NCI-H774 (cell line): ENCODE measurements around the gene RALGAPA2.
A peak's percentile ranks its signal among the peaks of the same experiment; 100 is the strongest.

Experiments used
- DNase-seq: peaks from one replicate; lab custom pipeline; 2025; lab: John Stamatoyannopoulos, UW

Gene RALGAPA2

DNA sequence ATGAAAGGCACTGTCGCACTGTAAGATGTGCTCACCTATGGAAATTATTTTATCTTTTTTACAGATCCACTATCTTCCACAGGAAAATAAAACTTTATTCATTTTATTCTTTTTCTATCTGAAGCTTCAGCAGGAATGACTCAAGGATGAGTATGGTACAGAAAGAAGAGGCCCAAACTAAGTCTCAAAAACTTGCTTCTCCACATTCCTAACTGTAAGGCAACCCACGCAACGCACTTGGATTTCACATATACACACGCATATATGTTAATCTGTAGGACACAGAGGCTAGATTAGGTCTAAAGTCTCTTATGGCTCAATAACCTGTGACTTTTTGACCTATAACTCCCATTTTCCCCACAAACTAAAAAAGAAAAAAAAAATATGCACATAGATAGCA, 81.9 kb downstream of the RALGAPA2 start:
- no peak for DNase-seq

DNA sequence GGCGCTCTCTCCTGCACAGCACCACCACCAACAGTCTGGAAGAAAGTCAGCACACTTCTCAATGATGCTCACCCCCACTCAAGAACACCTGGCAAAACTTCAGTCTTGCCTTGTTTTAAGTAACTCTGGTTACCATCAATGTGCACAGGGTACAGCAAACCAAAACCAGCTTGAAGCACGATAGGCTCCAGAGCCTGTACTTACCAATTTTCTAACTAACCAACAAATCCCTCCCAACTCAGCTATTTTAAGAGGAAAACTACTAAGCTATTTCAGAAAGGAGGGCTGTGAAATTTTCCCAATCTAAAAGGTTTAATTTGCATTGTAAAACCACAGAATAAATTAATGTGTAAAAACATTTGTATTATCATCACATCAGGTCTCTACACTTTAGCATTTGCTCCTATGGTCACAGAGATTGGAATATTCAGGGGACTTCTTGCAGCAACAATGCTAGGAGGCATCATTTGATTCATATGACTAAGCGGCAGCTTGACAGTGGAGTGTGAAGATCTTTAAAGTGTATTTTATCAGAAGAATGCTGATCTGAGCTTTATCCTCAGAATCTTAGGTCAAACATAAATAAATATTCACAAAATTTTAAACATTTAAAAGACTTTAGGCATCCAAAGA, 82.8 kb downstream of the RALGAPA2 start:
- DNase-seq: no peak

DNA sequence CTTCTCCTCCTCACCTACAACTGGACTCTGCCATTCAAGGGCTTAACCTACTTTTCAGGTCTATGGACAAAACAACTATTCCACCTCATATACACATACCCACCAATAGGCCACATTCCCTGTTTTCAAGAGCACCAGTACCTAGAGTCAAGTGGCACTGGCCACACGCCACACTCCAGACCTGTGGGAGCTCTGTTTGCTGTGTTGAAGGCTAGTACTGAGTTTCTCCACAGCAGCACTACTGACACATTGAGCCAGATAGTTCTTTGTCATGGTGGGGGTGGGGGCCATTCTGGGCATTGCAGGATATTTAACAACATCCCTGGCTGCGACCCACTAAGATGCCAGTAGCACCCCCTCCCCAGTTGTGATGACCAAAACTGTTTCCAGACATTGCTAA, 84.1 kb downstream of the RALGAPA2 start:
- no peak for DNase-seq

DNA sequence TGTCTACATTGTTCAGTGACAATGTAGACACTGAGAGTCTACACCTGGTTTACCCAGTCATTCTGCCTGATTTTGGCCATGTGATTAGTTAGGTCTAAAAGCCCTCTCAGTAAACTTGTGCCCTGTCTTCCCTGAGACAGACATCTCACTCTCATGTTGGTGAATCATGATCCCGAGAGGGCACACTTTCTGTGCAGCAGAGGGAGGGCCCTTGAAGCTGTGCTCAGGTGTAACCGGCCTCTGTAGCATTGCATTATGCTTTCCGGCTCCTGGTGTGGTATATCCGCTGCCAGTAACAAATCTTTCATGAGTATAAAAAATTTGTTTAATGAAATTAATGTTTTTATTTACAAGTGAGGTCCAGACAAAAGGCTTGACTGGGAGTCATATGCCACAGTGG, 85.0 kb downstream of the RALGAPA2 start:
- no peak for DNase-seq

GRCh38 chr20:20624914-20625313, 87.5 kb downstream of the RALGAPA2 start:
- peak; percentile 67 for DNase-seq

DNA sequence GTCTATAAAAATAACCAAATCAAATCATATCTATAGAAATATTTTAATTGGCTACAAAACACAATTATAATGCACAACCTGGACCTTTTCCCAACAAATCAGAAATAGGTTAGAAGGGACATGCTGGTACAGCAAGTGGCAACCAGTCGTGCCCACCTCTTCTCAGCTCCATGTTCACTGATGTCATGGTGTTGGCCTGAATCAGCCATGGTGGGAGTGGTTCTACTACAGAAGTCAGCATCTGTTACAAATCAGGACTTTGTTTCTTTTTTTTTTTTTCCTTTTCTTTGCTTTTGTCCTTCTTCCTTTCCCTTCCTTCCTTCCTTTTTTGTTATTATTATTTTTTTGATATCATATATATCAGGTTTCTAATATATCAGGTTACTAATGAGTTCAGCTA, 91.2 kb downstream of the RALGAPA2 start:
- no peak for DNase-seq

GRCh38 chr20:20614391-20614790, 98.1 kb downstream of the RALGAPA2 start:
- no peak for DNase-seq

DNA sequence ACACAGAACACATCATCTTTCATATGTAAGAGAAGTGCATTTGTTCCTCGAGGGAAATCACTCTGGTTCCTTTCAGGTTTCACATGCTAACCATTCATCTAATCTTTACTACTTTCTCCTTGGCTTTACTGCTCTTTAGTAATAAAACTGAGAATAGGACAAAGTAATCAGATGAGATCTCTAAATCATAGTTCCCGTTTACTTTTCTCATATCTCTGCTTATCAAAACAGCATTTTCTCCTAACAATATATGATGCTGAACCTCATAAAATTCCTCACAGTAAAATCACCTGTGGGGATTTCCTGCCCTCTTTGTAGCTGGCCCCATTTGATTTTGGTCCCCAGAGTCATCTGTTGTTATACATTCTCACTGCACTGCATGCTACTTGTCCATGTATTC, 100.2 kb downstream of the RALGAPA2 start:
- no peak for DNase-seq

GRCh38 chr20:20611167-20611566, 101.3 kb downstream of the RALGAPA2 start:
- peak; percentile 2 for DNase-seq

DNA sequence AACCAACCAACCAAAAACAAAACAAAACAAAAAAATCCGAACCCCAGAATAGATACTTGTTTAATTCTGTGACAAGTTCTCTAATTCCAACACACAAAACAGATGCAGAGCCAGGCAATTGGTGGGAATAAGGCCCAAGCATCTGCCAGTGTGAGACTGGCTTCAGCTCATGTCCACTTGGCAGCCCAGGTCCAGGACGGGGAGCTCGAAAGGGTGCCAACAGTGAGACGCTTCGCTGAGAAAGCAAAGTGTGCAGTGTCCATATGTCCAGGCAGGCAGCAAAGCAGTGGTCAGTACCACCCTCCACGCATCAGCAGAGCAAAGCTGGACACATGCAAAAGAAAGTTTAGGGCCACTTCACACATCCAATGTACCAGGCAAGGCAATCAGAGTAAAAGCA, 102.9 kb downstream of the RALGAPA2 start:
- DNase-seq: no peak

DNA sequence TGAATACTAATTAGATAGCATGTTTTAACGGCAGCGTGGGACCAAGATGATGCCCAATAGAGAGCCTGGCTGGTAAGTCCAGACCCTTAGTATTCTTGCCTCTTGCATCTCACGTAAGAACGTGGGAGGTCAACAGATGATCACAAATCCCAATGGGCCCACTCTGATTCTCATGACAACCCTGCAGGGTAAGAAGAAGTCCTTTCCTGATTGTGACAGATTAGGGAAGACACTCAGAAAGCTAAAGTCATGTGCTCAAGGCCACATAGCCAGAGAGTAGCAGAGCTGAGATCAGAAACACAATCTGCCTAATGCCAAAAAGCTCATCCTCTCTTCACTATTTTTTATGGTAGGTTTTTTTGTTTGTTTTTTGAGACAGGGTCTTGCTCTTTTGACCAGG, 103.8 kb downstream of the RALGAPA2 start:
- no peak for DNase-seq

GRCh38 chr20:20608041-20608440, 104.4 kb downstream of the RALGAPA2 start:
- no peak for DNase-seq

GRCh38 chr20:20606881-20607280, 105.6 kb downstream of the RALGAPA2 start:
- no peak for DNase-seq

GRCh38 chr20:20606050-20606449, 106.4 kb downstream of the RALGAPA2 start:
- no peak for DNase-seq

DNA sequence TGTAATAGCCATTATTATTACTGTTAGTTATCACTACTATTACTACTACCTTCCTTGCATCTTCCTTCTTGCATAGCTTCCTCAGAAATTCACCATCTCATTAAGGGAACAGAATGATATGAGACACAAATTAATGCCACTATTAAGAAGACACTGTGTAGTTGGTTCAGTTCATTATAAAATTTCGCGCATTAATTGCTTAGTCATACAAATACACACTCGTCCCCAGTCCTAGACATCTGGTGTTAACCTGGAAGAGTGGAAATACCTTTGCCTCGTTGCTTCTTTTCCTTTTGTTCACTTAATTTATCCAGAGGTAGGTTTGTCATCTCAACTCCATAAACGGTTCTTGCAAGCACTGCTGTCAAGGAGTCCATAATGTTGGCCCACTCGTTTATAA, 107.5 kb downstream of the RALGAPA2 start:
- DNase-seq: no peak

- no peak for DNase-seq
These were observed 108.1 kb downstream of the RALGAPA2 start for GRCh38 chr20:20604357-20604756.

DNA sequence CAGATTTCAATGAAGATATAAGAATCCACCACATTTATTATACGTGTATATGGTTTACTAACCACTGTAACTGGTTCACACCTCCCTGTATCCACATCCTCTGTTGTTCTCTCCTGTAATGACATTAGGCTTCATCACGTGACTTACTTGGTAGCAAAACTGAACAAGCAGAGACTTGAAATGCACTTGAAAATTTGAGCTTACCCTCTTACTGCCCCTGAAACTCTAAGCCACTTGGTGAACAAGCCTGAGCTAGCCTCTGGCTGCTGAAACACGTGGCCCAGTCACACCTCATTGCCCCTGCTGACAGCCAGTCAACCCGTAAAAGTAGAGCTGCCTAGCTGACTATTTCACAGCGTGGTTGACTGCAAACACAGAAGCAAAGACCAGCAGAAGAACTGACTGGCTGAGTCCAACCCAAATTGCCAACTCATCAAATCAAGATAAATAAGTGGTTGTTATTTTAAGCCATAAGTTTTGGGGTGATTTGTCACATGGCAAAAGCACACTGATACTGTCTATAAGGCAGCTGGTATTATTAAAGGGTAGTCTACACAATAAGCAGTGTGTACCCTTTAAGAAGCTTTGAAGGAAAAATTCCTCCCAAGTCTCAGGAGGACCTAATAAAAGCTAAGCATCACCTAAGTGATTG, 109.0 kb downstream of the RALGAPA2 start:
- peak; percentile 7 for DNase-seq

DNA sequence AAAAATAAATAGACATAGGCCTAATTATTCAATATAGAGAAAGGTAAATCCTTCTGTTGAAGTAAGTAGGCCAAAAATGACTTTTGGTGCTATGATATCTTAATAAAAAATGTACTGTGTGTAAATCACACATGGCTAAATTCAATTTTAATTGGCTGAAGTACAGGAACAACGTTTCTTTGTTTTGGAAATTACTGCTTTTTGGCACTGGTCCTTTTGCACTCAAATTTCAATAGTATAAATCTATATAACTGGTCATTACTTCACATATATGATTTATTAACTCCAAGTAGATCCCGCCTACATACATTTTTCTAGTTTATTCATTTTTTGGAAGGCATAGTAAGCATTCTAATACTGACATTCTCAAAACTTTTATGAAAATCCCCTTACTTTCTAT, 114.5 kb downstream of the RALGAPA2 start:
- DNase-seq: no peak

DNA sequence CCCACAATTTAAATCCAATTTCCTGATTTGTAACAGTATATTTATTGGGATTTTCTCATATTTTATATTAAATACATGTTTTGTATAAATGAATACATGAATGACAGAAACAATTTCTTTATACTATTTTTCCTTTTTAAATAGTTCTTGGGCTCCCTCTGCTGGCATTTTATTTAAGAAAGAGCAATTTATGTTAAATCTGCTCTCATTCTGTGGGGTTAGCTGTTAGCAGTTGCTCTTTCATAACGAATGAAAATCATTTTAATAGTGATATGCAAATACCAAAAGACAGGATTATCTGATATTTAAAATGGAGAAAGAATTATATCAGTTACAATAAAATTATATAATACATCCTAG, 118.3 kb downstream of the RALGAPA2 start:
- DNase-seq: no peak

- DNase-seq: peak; percentile 57
These were observed 118.8 kb downstream of the RALGAPA2 start for GRCh38 chr20:20593447-20594170.

GRCh38 chr20:20585146-20585545, 127.3 kb downstream of the RALGAPA2 start:
- DNase-seq: no peak

GRCh38 chr20:20582734-20583133, 129.7 kb downstream of the RALGAPA2 start:
- DNase-seq: no peak

DNA sequence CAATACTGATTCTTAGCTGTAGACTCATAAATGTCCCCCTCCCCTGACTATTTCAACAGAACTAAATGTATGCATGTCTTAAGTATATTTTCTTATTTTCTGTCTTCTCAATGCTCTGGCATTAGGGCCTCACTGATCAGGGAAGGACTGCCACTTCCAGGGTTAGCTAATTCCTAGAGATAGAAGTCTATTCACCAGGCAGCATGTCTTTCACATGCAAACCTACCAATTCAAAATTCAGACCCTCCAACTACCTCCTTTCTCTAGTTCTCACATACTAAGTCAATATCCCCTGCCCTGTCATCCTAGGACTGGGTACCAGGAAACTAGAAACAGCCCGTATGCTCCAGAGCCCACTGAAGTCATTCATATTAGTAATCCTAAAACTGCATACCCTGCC, 132.3 kb downstream of the RALGAPA2 start:
- DNase-seq: no peak

DNA sequence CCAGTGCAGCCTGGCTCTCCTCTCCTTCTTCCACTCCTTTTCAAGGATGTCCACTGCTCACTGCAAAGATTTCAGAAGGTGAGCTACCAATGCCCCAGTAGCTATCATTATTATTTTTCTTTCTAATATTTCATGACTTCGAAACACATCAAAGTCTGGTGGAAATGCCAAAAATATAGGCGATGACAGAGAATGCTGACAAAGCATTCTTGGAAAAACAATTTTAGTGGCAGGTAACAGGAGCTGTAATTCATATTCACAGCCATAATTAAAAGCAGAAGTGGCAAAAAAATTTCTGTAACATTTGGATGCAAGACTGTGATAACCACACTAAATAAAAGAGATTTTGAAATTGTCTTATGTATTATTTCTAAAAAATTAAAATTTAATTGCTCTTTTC, 133.6 kb downstream of the RALGAPA2 start:
- DNase-seq: no peak
